Nephron (organoid): Measurements from ENCODE around the gene PHLPP1.

Experiments used
- H3K27ac Mint-ChIP-seq, 3 experiments: 2 replicates each; pipeline ENCODE4 v1.8.0; 2020; ENCODE audit warnings: mixed read lengths in 3 of 3, mild to moderate bottlenecking in 2 of 3, moderate library complexity in 1 of 3
- H3K27me3 Mint-ChIP-seq: 2 replicates; pipeline ENCODE4 v1.8.0; 2021; ENCODE audit warnings: low read depth, mild to moderate bottlenecking, moderate library complexity, mixed read lengths
- H3K36me3 Mint-ChIP-seq: 2 replicates; pipeline ENCODE4 v1.8.0; 2020; ENCODE audit warnings: low read depth, mixed read lengths
- H3K4me1 Mint-ChIP-seq: 2 replicates; pipeline ENCODE4 v1.8.0; 2020; ENCODE audit warnings: mixed read lengths
- H3K4me3 Mint-ChIP-seq, 3 experiments: 2 replicates each; pipeline ENCODE4 v1.8.0; 2020; ENCODE audit warnings: mild to moderate bottlenecking in 3 of 3, mixed read lengths in 3 of 3, moderate library complexity in 2 of 3
- H3K9me3 Mint-ChIP-seq: 2 replicates; pipeline ENCODE4 v1.8.0; 2020; ENCODE audit warnings: mixed read lengths
- CTCF ChIP-seq, 3 experiments: fragments of 200-600 bp; sonication (generic); IDR thresholded peaks; one replicate each; pipeline ENCODE4 v1.5.0; 2021; ENCODE audit warnings: antibody characterized with exemption in 3 of 3; ENCODE audit not compliant: unreplicated experiment in 3 of 3

Gene PHLPP1

GRCh38 chr18:62784966-62785413 lies 69.6 kb downstream of the PHLPP1 start:
- H3K36me3 Mint-ChIP-seq: no peaks in the 10 kb centered on the region
- no peaks in the 10 kb centered on the region for H3K9me3 Mint-ChIP-seq
- peaks cover 44% of the 10 kb centered on the region for H3K4me1 Mint-ChIP-seq
- TF ChIP-seq CTCF (IDR thresholded peaks at IDR 0.05; ENCODE audit: unreplicated experiment in 3 of 3): no peak
- no peaks in the 10 kb centered on the region for H3K27me3 Mint-ChIP-seq
- H3K27ac Mint-ChIP-seq: peak overlapping the region in 1 of 3 experiments; percentile 2
- H3K4me3 Mint-ChIP-seq: no peak overlapping the region

- no peaks in the 10 kb centered on the region for H3K9me3 Mint-ChIP-seq
- H3K4me3 Mint-ChIP-seq: no peak overlapping the region
- peaks cover 56% of the 10 kb centered on the region for H3K4me1 Mint-ChIP-seq
- H3K27ac Mint-ChIP-seq: no peak overlapping the region
- TF ChIP-seq CTCF (IDR thresholded peaks at IDR 0.05; ENCODE audit: unreplicated experiment in 3 of 3): no peak
- H3K36me3 Mint-ChIP-seq: no peaks in the 10 kb centered on the region
- no peaks in the 10 kb centered on the region for H3K27me3 Mint-ChIP-seq
Observed at GRCh38 chr18:62786689-62787088, 71.3 kb downstream of the PHLPP1 start.

- H3K4me3 Mint-ChIP-seq: no peak overlapping the region
- no peaks in the 10 kb centered on the region for H3K27me3 Mint-ChIP-seq
- H3K9me3 Mint-ChIP-seq: no peaks in the 10 kb centered on the region
- H3K4me1 Mint-ChIP-seq: peaks cover 66% of the 10 kb centered on the region
- H3K36me3 Mint-ChIP-seq: no peaks in the 10 kb centered on the region
- peak overlapping the region in 1 of 3 experiments; percentile 22 for H3K27ac Mint-ChIP-seq
- TF ChIP-seq CTCF (IDR thresholded peaks at IDR 0.05; ENCODE audit: unreplicated experiment in 3 of 3): no peak
Observed at GRCh38 chr18:62788111-62788510, 72.8 kb downstream of the PHLPP1 start.

GRCh38 chr18:62788876-62789275 lies 73.5 kb downstream of the PHLPP1 start:
- peaks cover 70% of the 10 kb centered on the region for H3K4me1 Mint-ChIP-seq
- no peaks in the 10 kb centered on the region for H3K9me3 Mint-ChIP-seq
- H3K27ac Mint-ChIP-seq: peak overlapping the region in 2 of 3 experiments; percentile 6 to 21
- peak overlapping the region in 1 of 3 experiments; percentile 4 for H3K4me3 Mint-ChIP-seq
- H3K36me3 Mint-ChIP-seq: no peaks in the 10 kb centered on the region
- no peak for TF ChIP-seq CTCF (IDR thresholded peaks at IDR 0.05; ENCODE audit: unreplicated experiment in 3 of 3)
- no peaks in the 10 kb centered on the region for H3K27me3 Mint-ChIP-seq

GRCh38 chr18:62790871-62791772 lies 75.8 kb downstream of the PHLPP1 start:
- Mint-ChIP-seq H3K27me3 (no peaks in the 10 kb centered on the region), H3K4me1 (peaks cover 62% of the 10 kb centered on the region), H3K4me3 (peak overlapping the region in 2 of 3 experiments; percentile 4 to 13), H3K36me3 (peaks cover 3% of the 10 kb centered on the region), H3K9me3 (no peaks in the 10 kb centered on the region), H3K27ac (peak overlapping the region; percentile 55 to 83 (median 75))
- no peak for TF ChIP-seq CTCF (IDR thresholded peaks at IDR 0.05; ENCODE audit: unreplicated experiment in 3 of 3)
